Fibroblast of the aortic adventitia (primary cell): ENCODE data around the gene HTR5A. TPM values are rescaled to one million over a fixed set of nuclear protein-coding genes. Genes with fewer than 3 reads are reported as not detected.

Experiments used
- DNase-seq: peaks from one replicate; pipeline ENCODE4 v3.0.0-alpha.2; 2010; ENCODE audit warnings: low read depth
- H3K4me3 ChIP-seq: 2 replicates; pipeline ENCODE4 v1.5.1; 2011; ENCODE audit warnings: low read depth, mild to moderate bottlenecking, control low read depth, low read length, moderate library complexity
- CTCF ChIP-seq: IDR thresholded peaks from 2 replicates; pipeline ENCODE4 v1.5.1; 2011; ENCODE audit warnings: mild to moderate bottlenecking, low read length, control low read depth, inconsistent platforms; ENCODE audit not compliant: insufficient read depth
- total RNA-seq: library from RNA; depleted of rRNA; stranded (reverse); fragments of >200 nt; gene quantifications from 2 replicates; pipeline ENCODE4 v1.2.3, GENCODE V29; 2012; ENCODE audit warnings: low replicate concordance

The HTR5A gene
- total RNA-seq, 1 donor: not detected

- DNase-seq: no peak
- no peak overlapping the region for H3K4me3 ChIP-seq
- no peak for TF ChIP-seq CTCF
Observed at GRCh38 chr7:155059703-155060102, 10.4 kb upstream of the HTR5A start.

GRCh38 chr7:155062411-155062810, 7.7 kb upstream of the HTR5A start:
- no peak for TF ChIP-seq CTCF
- H3K4me3 ChIP-seq: no peak overlapping the region
- no peak for DNase-seq

GRCh38 chr7:155064186-155064585, 5.9 kb upstream of the HTR5A start:
- no peak for DNase-seq
- no peak for TF ChIP-seq CTCF
- no peak overlapping the region for H3K4me3 ChIP-seq

GRCh38 chr7:155066417-155066950, 3.6 kb upstream of the HTR5A start:
- no peak for TF ChIP-seq CTCF
- peak; percentile 79 for DNase-seq
- no peak overlapping the region for H3K4me3 ChIP-seq

GRCh38 chr7:155071121-155071651, 1.1 kb downstream of the HTR5A start:
- no peak for TF ChIP-seq CTCF
- DNase-seq: no peak
- no peak overlapping the region for H3K4me3 ChIP-seq

- DNase-seq: no peak
Observed at GRCh38 chr7:155071916-155072571, 1.9 kb downstream of the HTR5A start.

More at GRCh38 chr7:155071916-155072571, 1.9 kb downstream of the HTR5A start:
- H3K4me3 ChIP-seq: no peak overlapping the region
- no peak for TF ChIP-seq CTCF
